ENCODE results near the gene UBE2L6. TPM values are rescaled to one million over a fixed set of nuclear protein-coding genes. Genes with fewer than 3 reads are reported as not detected.

The UBE2L6 gene
- total RNA-seq, 1 experiment from 2014 or later, result 38.8 TPM

DNA sequence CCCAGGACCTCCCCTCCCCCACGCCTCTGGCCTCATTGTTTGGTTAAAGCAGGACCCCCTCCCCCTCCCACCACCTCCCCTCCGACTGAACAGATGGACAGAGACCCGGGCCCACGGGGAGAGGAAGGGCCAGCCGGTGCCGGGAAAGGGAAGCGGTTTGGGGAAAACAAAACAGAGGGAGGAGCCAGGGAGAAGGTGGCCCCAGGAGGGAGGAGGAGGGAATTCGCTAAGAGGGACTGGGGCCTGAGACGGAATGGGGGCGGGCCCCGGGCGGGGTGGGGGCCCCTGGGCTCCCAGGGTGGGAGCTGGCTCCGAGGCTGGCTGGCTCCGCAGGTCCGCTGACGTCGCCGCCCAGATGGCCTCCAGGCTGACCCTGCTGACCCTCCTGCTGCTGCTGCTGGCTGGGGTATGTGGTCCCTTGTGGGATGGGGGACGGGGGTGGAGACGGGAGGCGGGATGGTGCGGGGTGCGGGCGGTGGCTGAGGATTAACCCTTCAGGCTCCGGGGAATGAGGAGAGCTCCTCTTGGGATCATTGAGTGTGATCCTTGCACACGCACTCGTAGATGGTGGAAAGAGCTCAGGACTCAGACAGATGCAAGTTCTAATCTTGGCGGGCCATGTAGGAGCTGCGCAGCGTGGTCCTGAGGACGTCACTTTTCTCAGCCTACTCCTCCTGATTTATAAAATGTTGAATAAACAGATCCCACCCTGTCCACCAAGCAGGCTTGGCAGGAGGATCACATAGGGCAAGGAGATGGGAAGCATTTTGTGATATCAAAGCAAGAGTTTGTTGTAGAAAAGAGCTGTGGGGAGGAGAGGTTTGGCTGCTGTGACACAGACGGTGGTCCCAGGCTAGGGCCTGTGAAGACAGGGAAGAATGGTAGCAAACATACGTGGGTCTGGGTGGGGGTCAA lies 30.7 kb upstream of the UBE2L6 start (continued):
- TF ChIP-seq ZBTB43 (CRISPR knock-in tag; IDR thresholded peaks at IDR 0.05) (peak; percentile 72; the same call in 1 of the 2 replicates), HMGA2 (CRISPR knock-in tag; IDR thresholded peaks at IDR 0.05) (no peak), ZNF263 (CRISPR knock-in tag; IDR thresholded peaks at IDR 0.05; ENCODE audit: low read depth) (no peak), PRDM15 (CRISPR knock-in tag; IDR thresholded peaks at IDR 0.05) (no peak), ATF2 (CRISPR knock-in tag; IDR thresholded peaks at IDR 0.05; ENCODE audit: borderline replicate concordance, low read depth) (no peak), SP1 (CRISPR knock-in tag; conservative IDR thresholded peaks at IDR 0.05) (peak; percentile 67), ZNF532 (CRISPR knock-in tag; IDR thresholded peaks at IDR 0.05; ENCODE audit: borderline replicate concordance) (no peak), TP53 (CRISPR knock-in tag; IDR thresholded peaks at IDR 0.05) (no peak), RORB (CRISPR knock-in tag; IDR thresholded peaks at IDR 0.05) (no peak), TEAD4 (CRISPR knock-in tag; IDR thresholded peaks at IDR 0.05) (no peak)
- TF ChIP-seq, protein P1, sequence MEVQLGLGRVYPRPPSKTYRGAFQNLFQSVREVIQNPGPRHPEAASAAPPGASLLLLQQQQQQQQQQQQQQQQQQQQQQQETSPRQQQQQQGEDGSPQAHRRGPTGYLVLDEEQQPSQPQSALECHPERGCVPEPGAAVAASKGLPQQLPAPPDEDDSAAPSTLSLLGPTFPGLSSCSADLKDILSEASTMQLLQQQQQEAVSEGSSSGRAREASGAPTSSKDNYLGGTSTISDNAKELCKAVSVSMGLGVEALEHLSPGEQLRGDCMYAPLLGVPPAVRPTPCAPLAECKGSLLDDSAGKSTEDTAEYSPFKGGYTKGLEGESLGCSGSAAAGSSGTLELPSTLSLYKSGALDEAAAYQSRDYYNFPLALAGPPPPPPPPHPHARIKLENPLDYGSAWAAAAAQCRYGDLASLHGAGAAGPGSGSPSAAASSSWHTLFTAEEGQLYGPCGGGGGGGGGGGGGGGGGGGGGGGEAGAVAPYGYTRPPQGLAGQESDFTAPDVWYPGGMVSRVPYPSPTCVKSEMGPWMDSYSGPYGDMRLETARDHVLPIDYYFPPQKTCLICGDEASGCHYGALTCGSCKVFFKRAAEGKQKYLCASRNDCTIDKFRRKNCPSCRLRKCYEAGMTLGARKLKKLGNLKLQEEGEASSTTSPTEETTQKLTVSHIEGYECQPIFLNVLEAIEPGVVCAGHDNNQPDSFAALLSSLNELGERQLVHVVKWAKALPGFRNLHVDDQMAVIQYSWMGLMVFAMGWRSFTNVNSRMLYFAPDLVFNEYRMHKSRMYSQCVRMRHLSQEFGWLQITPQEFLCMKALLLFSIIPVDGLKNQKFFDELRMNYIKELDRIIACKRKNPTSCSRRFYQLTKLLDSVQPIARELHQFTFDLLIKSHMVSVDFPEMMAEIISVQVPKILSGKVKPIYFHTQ (CRISPR knock-in tag; IDR thresholded peaks at IDR 0.05), result no peak
